GM12878 (cell line): ENCODE results near the gene ACER3. TPM values are rescaled to one million over a fixed set of nuclear protein-coding genes. Genes with fewer than 3 reads are reported as not detected.

Experiments used
- ATAC-seq: fragments of 200-7000 bp; cut with Tn5 transposase; 3 replicates; pipeline ENCODE4 v1.9.1; 2020; ENCODE audit warnings: mild to moderate bottlenecking, moderate library complexity
- BruUV-seq: library from RNA; stranded (reverse); fragments of 400-500 nt; replicated peaks from 2 replicates; lab custom pipeline; 2021; lab: Mats Ljungman, UMichigan
- CTCF ChIA-PET: fragments of 300-600 bp; sonication (Branson Sonifier 250); formaldehyde crosslinking; extraction: SDS; loops from one replicate; lab custom pipeline; 2021; ENCODE audit warnings: inconsistent platforms; lab: Yijun Ruan, JAX
- POLR2A ChIA-PET: fragments of 350-600 bp; formaldehyde crosslinking; extraction: SDS; loops from one replicate; lab custom pipeline; 2021; ENCODE audit warnings: inconsistent platforms; lab: Charles Lee
- RAD21 ChIA-PET: fragments of 300-600 bp; sonication (Branson Sonifier 250); formaldehyde crosslinking; loops from one replicate; lab custom pipeline; 2023; ENCODE audit warnings: antibody characterized with exemption; ENCODE audit not compliant: unreplicated experiment; lab: Charles Lee
- SMC1A ChIA-PET: fragments of 300-600 bp; sonication (Branson Sonifier 250); formaldehyde crosslinking; loops from one replicate; lab custom pipeline; 2023; ENCODE audit not compliant: unreplicated experiment, uncharacterized antibody; lab: Charles Lee
- DNase-seq: peaks from one replicate; pipeline ENCODE4 v3.0.0-alpha.2; 2011; ENCODE audit warnings: low read depth, low spot score
- FAIRE-seq: peaks from 3 replicates; lab custom pipeline; 2011; peaks lifted over from hg19 to GRCh38; lab: Jason Lieb, UNC
- H2AFZ ChIP-seq: 2 replicates; pipeline ENCODE4 v1.6.0; 2011; ENCODE audit warnings: low read depth, low read length, control low read depth; ENCODE audit not compliant: control insufficient read depth
- H3K27ac ChIP-seq: 2 replicates; pipeline ENCODE4 v1.5.1; 2011; ENCODE audit warnings: control low read depth; ENCODE audit not compliant: control insufficient read depth, insufficient read depth
- H3K27me3 ChIP-seq, 2 experiments: replicated peaks in 1 of 2; 2 replicates each; pipeline versions ENCODE4 v1.6.0 to v1.6.1; 2011; ENCODE audit warnings: low read length in 1 of 2; ENCODE audit not compliant: control insufficient read depth in 2 of 2, insufficient read depth in 2 of 2
- H3K36me3 ChIP-seq, 2 experiments: 2 replicates each; pipeline ENCODE4 v1.5.1; 2011; ENCODE audit warnings: low read length in 1 of 2; ENCODE audit not compliant: control insufficient read depth in 2 of 2, insufficient read depth in 2 of 2
- H3K4me1 ChIP-seq: 2 replicates; pipeline ENCODE4 v1.6.1; 2011; ENCODE audit warnings: mild to moderate bottlenecking, low read length, moderate library complexity, mixed read lengths; ENCODE audit not compliant: control insufficient read depth, insufficient read depth
- H3K4me2 ChIP-seq: 2 replicates; pipeline ENCODE4 v1.6.0; 2011; ENCODE audit warnings: control low read depth; ENCODE audit not compliant: control insufficient read depth, insufficient read depth
- H3K4me3 ChIP-seq: fragments of 200-600 bp; sonication (generic); 2 replicates; pipeline ENCODE4 v1.5.1; 2016
- H3K79me2 ChIP-seq: 2 replicates; pipeline ENCODE4 v1.6.0; 2011; ENCODE audit warnings: low read length; ENCODE audit not compliant: control insufficient read depth, insufficient read depth
- H3K9ac ChIP-seq: 2 replicates; pipeline ENCODE4 v1.8.0; 2011; ENCODE audit warnings: low read length, control low read depth, mixed read lengths; ENCODE audit not compliant: control insufficient read depth, insufficient read depth
- H3K9me3 ChIP-seq: replicated peaks from 3 replicates; pipeline ENCODE4 v1.5.1; 2011; ENCODE audit warnings: mild to moderate bottlenecking, low read length; ENCODE audit not compliant: control insufficient read depth, insufficient read depth
- H4K20me1 ChIP-seq: 2 replicates; pipeline ENCODE4 v1.6.0; 2011; ENCODE audit not compliant: control insufficient read depth, insufficient read depth
- ATF7 ChIP-seq: fragments of 450-650 bp; IDR thresholded peaks from 2 replicates; pipeline ENCODE4 v1.6.1; 2016; ENCODE audit warnings: low read depth, mild to moderate bottlenecking
- E4F1 ChIP-seq: fragments of 450-650 bp; IDR thresholded peaks from 2 replicates; pipeline ENCODE4 v1.6.1; 2018; ENCODE audit warnings: borderline replicate concordance, mild to moderate bottlenecking; ENCODE audit not compliant: partially characterized antibody
- EED ChIP-seq: sonication (generic); IDR thresholded peaks from 2 replicates; pipeline ENCODE4 v1.6.1; 2016; ENCODE audit warnings: antibody characterized with exemption, low read depth
- FOS ChIP-seq: IDR thresholded peaks from 3 replicates; pipeline ENCODE4 v1.6.1; 2011; ENCODE audit warnings: borderline replicate concordance; ENCODE audit not compliant: insufficient read length; ENCODE audit errors: extremely low read depth
- IRF4 ChIP-seq: IDR thresholded peaks from 2 replicates; pipeline ENCODE4 v1.6.1; 2011; ENCODE audit warnings: low read depth, low read length
- MEF2A ChIP-seq: IDR thresholded peaks from 2 replicates; pipeline ENCODE4 v1.6.1; 2011; ENCODE audit warnings: low read depth, mild to moderate bottlenecking, low read length, moderate library complexity; ENCODE audit not compliant: insufficient read depth
- MTA2 ChIP-seq: fragments of 450-650 bp; IDR thresholded peaks from 2 replicates; pipeline ENCODE4 v1.6.1; 2016; ENCODE audit warnings: low read depth, mild to moderate bottlenecking, moderate library complexity
- NFXL1 ChIP-seq: fragments of 450-650 bp; IDR thresholded peaks from 2 replicates; pipeline ENCODE4 v1.6.1; 2017; ENCODE audit warnings: antibody characterized with exemption, mild to moderate bottlenecking, borderline replicate concordance
- TAF1 ChIP-seq: IDR thresholded peaks from 2 replicates; pipeline ENCODE4 v1.6.1; 2011; ENCODE audit warnings: mild to moderate bottlenecking, low read depth, low read length, borderline replicate concordance
- TCF3 ChIP-seq: IDR thresholded peaks from 2 replicates; pipeline ENCODE4 v1.6.1; 2012; ENCODE audit warnings: low read depth, mild to moderate bottlenecking, low read length, borderline replicate concordance; ENCODE audit not compliant: insufficient read depth
- WGBS: methylation state at CpG from one replicate; pipeline ENCODE4 v1.1.6; 2016; ENCODE audit warnings: low lambda C conversion rate; ENCODE audit not compliant: insufficient replicate concordance, insufficient coverage; ENCODE audit errors: missing lambda C conversion rate; 5-methylcytosine and 5-hydroxymethylcytosine counted together
- in situ Hi-C: fragments of 300-500 bp; cut with MboI; formaldehyde crosslinking; loops from 9 replicates; pipeline ENCODE4 v1.14.3; 2018; ENCODE audit warnings: mixed read lengths
- intact Hi-C: fragments of 100-400 bp; cut with micrococcal nuclease; formaldehyde crosslinking; loops from one replicate; pipeline ENCODE4 v1.14.2; 2022; ENCODE audit not compliant: unreplicated experiment
- polyA plus RNA-seq, 11 experiments: library from polyadenylated mRNA; depleted of rRNA in 4 of 11; unstranded in 6 of 11; stranded (reverse) in 5 of 11; fragments of >200 nt; fragmentation: Nextera tagmentation in 4 of 11; fragmentation: Illumina TruSeq in 1 of 11; extraction: Ambion mirVana in 4 of 11; extraction: Trizol in 1 of 11; gene quantifications; 1 replicate in 1 of 11; 2 replicates in 10 of 11; pipeline versions ENCODE4 v1.2.1 to v1.2.3, GENCODE V29; 2011 to 2016; ENCODE audit warnings: inconsistent platforms in 2 of 11, missing spikeins in 2 of 11, low read depth in 1 of 11
- total RNA-seq, 4 experiments: library from RNA; depleted of rRNA in 3 of 4; stranded (reverse); fragments of >200 nt in 3 of 4; fragmentation: Illumina TruSeq in 1 of 4; extraction: Trizol in 1 of 4; gene quantifications; 2 replicates each; pipeline versions ENCODE4 v1.2.1 to v1.2.3, GENCODE V29; 2013 to 2021
- TF ChIP-seq, protein P1 (sequence below): fragments of 450-650 bp; formaldehyde crosslinking; IDR thresholded peaks from 2 replicates; pipeline ENCODE4 v1.4.0; 2020; ENCODE audit warnings: mild to moderate bottlenecking, moderate library complexity
- TF ChIP-seq, protein P2 (sequence below): fragments of 450-650 bp; IDR thresholded peaks from 2 replicates; pipeline ENCODE4 v1.6.1; 2016; ENCODE audit warnings: mild to moderate bottlenecking

The ACER3 gene
- total and polyA plus RNA-seq, 10 of the 15 experiments (the other 5 are each of a cell fraction or from before 2014, with no cell fraction given): 2.8 to 17.4 (median 10.3) TPM

DNA sequence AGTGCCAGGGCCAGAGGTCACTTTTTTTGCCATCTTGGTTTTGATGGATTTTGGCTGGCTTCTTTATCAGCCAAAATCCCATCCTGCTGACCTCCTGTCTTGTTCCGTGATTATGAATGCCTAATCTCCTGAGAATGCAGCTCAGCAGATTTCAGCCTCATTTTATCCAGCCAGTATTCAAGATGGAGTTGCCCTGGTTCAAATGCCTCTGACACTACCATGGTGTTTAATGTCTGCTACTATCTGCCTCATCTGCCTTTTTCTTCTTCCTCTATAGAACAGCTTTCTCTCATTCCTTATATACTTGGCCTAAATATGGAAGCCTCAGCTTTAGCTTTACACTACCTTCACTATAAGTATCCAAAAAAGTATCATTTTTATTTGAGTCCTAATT, 50.7 kb downstream of the ACER3 start:
- H2AFZ ChIP-seq: no peak overlapping the region
- H3K9ac ChIP-seq: no peak overlapping the region
- no TSS peak for BruUV-seq
- no peaks in the 10 kb centered on the region for H3K27me3 ChIP-seq
- POLR2A ChIA-PET: interaction anchor here (0.5 kb wide), 1 partner anchor 127 kb away, joined by 3 read pairs; no protein-coding TSS in a partner anchor
- H3K4me1 ChIP-seq: no peaks in the 10 kb centered on the region
- no peaks in the 10 kb centered on the region for H4K20me1 ChIP-seq
- no peaks in the 10 kb centered on the region for H3K79me2 ChIP-seq
- in situ Hi-C loops (no loop called here), intact Hi-C loops (no loop called here)
- TF ChIP-seq ATF7 (no peak), FOS (no peak), NFXL1 (no peak), E4F1 (no peak), MEF2A (no peak), TCF3 (no peak), TAF1 (no peak), MTA2 (no peak), EED (no peak), IRF4 (no peak)
- TF ChIP-seq, protein P1, sequence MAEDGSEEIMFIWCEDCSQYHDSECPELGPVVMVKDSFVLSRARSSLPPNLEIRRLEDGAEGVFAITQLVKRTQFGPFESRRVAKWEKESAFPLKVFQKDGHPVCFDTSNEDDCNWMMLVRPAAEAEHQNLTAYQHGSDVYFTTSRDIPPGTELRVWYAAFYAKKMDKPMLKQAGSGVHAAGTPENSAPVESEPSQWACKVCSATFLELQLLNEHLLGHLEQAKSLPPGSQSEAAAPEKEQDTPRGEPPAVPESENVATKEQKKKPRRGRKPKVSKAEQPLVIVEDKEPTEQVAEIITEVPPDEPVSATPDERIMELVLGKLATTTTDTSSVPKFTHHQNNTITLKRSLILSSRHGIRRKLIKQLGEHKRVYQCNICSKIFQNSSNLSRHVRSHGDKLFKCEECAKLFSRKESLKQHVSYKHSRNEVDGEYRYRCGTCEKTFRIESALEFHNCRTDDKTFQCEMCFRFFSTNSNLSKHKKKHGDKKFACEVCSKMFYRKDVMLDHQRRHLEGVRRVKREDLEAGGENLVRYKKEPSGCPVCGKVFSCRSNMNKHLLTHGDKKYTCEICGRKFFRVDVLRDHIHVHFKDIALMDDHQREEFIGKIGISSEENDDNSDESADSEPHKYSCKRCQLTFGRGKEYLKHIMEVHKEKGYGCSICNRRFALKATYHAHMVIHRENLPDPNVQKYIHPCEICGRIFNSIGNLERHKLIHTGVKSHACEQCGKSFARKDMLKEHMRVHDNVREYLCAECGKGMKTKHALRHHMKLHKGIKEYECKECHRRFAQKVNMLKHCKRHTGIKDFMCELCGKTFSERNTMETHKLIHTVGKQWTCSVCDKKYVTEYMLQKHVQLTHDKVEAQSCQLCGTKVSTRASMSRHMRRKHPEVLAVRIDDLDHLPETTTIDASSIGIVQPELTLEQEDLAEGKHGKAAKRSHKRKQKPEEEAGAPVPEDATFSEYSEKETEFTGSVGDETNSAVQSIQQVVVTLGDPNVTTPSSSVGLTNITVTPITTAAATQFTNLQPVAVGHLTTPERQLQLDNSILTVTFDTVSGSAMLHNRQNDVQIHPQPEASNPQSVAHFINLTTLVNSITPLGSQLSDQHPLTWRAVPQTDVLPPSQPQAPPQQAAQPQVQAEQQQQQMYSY: no peak
- TF ChIP-seq, protein P2, sequence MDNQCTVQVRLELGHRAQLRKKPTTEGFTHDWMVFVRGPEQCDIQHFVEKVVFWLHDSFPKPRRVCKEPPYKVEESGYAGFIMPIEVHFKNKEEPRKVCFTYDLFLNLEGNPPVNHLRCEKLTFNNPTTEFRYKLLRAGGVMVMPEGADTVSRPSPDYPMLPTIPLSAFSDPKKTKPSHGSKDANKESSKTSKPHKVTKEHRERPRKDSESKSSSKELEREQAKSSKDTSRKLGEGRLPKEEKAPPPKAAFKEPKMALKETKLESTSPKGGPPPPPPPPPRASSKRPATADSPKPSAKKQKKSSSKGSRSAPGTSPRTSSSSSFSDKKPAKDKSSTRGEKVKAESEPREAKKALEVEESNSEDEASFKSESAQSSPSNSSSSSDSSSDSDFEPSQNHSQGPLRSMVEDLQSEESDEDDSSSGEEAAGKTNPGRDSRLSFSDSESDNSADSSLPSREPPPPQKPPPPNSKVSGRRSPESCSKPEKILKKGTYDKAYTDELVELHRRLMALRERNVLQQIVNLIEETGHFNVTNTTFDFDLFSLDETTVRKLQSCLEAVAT: no peak
- TF ChIP-seq, all 136 proteins: peak for 0
- Histone ChIP-seq H3K9me3 (no peaks in the 10 kb centered on the region; the same call in 2 of the 3 replicates), H3K36me3 (no peaks in the 10 kb centered on the region), H3K27ac (no peak overlapping the region), H3K4me2 (no peak overlapping the region), H3K4me3 (no peak overlapping the region)
- ChIA-PET RAD21 (interaction anchor here (1.4 kb wide), 1 partner anchor 9 kb away, joined by 3 read pairs; no protein-coding TSS in a partner anchor), SMC1A (no interaction called here), CTCF (interaction anchor here (0.7 to 1.9 kb wide), 4 partner anchors 8 to 103 kb away, joined by 3 to 7 read pairs (median 6); no protein-coding TSS in a partner anchor)
- FAIRE-seq: no peak
- 100% methylated on average over 1 of the region's 1 CpG for WGBS
- no peak for ATAC-seq
- no peak for DNase-seq
